MM.1S (cell line): ENCODE data around the gene COQ8A.
"Not testable (repeated sequence)": the region's sequence is repeated elsewhere in the genome, so short reads cannot be mapped to it uniquely, and the experiment has no call there.

ENCODE experiments used
- DNase-seq: peaks from one replicate; pipeline ENCODE4 v3.0.0-alpha.2; 2015
- H2AFZ ChIP-seq: fragments of 300-600 bp; sonication (generic); 2 replicates; pipeline ENCODE4 v1.6.0; 2016; ENCODE audit warnings: antibody characterized with exemption, low read length
- H3F3A ChIP-seq: fragments of 300-600 bp; sonication (generic); 2 replicates; pipeline ENCODE4 v1.6.1; 2016; ENCODE audit warnings: mild to moderate bottlenecking, antibody characterized with exemption, low read length, moderate library complexity, mixed read lengths; ENCODE audit not compliant: insufficient read depth
- H3K27ac ChIP-seq: fragments of 300-600 bp; sonication (generic); 2 replicates; pipeline ENCODE4 v1.5.1; 2016; ENCODE audit warnings: mild to moderate bottlenecking, low read length
- H3K27me3 ChIP-seq: fragments of 300-600 bp; sonication (generic); replicated peaks from 2 replicates; pipeline ENCODE4 v1.6.0; 2016; ENCODE audit warnings: low read length; ENCODE audit not compliant: insufficient read depth
- H3K36me3 ChIP-seq: fragments of 300-600 bp; sonication (generic); replicated peaks from 2 replicates; pipeline ENCODE4 v1.6.1; 2016; ENCODE audit warnings: mild to moderate bottlenecking, low read length, mixed read lengths; ENCODE audit not compliant: insufficient read depth
- H3K4me1 ChIP-seq: fragments of 300-600 bp; sonication (generic); 2 replicates; pipeline ENCODE4 v1.6.1; 2016; ENCODE audit warnings: low read length, mixed read lengths
- H3K4me2 ChIP-seq: fragments of 300-600 bp; sonication (generic); 2 replicates; pipeline ENCODE4 v1.6.0; 2016; ENCODE audit warnings: low read depth, low read length
- H3K4me3 ChIP-seq: fragments of 300-600 bp; sonication (generic); 2 replicates; pipeline ENCODE4 v1.5.1; 2016; ENCODE audit warnings: low read length, mixed read lengths
- H3K79me2 ChIP-seq: fragments of 300-600 bp; sonication (generic); 2 replicates; pipeline ENCODE4 v1.6.1; 2016; ENCODE audit warnings: mixed run types, low read length, mixed read lengths
- H3K9ac ChIP-seq: fragments of 300-600 bp; sonication (generic); 2 replicates; pipeline ENCODE4 v1.6.1; 2016; ENCODE audit warnings: low read length, mixed read lengths
- H3K9me2 ChIP-seq: fragments of 300-600 bp; sonication (generic); replicated peaks from 2 replicates; pipeline ENCODE4 v1.6.1; 2016; ENCODE audit warnings: mild to moderate bottlenecking, low read length, mixed read lengths; ENCODE audit not compliant: insufficient read depth
- H3K9me3 ChIP-seq: fragments of 300-600 bp; sonication (generic); replicated peaks from 2 replicates; pipeline ENCODE4 v1.6.1; 2016; ENCODE audit warnings: mild to moderate bottlenecking, low read length, mixed read lengths; ENCODE audit not compliant: insufficient read depth
- H4K20me1 ChIP-seq: fragments of 300-600 bp; sonication (generic); 2 replicates; pipeline ENCODE4 v1.6.1; 2016; ENCODE audit warnings: mild to moderate bottlenecking, low read length, moderate library complexity, mixed read lengths; ENCODE audit not compliant: insufficient read depth
- EZH2 ChIP-seq: fragments of 300-600 bp; sonication (generic); optimal IDR thresholded peaks from 2 replicates; pipeline ENCODE3; 2017; ENCODE audit warnings: low read depth, mild to moderate bottlenecking, antibody characterized with exemption, low read length, mixed read lengths
- EZH2phosphoT487 ChIP-seq: fragments of 300-600 bp; sonication (generic); IDR thresholded peaks from 2 replicates; pipeline ENCODE4 v1.6.1; 2018; ENCODE audit warnings: antibody characterized with exemption, low read length
- TF ChIP-seq, protein P1 (sequence below): fragments of 300-600 bp; sonication (generic); IDR thresholded peaks from 2 replicates; pipeline ENCODE4 v1.5.1; 2016; ENCODE audit warnings: antibody characterized with exemption, low read length, mixed read lengths

COQ8A gene

DNA sequence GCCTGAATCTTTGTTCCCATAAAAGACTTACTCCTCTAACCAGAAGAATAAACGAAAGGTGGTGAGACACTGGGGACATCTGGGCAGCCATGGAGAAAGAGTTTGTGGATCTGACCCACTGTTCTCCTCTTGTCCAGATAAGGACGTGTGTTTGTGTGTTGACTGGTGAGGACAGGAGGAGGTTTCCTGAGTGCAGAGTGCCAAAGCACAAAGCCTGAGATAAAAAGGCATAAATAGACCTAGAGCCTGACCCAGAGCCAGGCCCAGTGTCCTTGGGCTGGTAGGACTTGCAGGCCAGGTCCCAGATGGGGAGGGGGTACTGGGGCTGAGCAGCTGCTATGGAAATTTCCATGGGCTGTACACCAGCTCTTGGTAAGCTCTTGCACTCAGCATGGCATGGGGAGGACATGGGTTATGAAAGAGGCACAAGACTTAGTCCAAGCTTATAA is 19.6 kb upstream of the COQ8A start:
- Histone ChIP-seq H3K9me3 (no peaks in the 10 kb centered on the region), H3K9me2 (no peaks in the 10 kb centered on the region), H4K20me1 (no peaks in the 10 kb centered on the region), H3K9ac (no peak overlapping the region), H3F3A (no peaks in the 10 kb centered on the region), H3K36me3 (no peaks in the 10 kb centered on the region), H2AFZ (no peak overlapping the region), H3K4me3 (no peak overlapping the region), H3K79me2 (no peaks in the 10 kb centered on the region), H3K27ac (no peak overlapping the region), H3K4me1 (no peaks in the 10 kb centered on the region), H3K27me3 (no peaks in the 10 kb centered on the region), H3K4me2 (no peak overlapping the region)
- DNase-seq = no peak
- TF ChIP-seq EZH2 (no peak), EZH2phosphoT487 (no peak)
- TF ChIP-seq, protein P1, sequence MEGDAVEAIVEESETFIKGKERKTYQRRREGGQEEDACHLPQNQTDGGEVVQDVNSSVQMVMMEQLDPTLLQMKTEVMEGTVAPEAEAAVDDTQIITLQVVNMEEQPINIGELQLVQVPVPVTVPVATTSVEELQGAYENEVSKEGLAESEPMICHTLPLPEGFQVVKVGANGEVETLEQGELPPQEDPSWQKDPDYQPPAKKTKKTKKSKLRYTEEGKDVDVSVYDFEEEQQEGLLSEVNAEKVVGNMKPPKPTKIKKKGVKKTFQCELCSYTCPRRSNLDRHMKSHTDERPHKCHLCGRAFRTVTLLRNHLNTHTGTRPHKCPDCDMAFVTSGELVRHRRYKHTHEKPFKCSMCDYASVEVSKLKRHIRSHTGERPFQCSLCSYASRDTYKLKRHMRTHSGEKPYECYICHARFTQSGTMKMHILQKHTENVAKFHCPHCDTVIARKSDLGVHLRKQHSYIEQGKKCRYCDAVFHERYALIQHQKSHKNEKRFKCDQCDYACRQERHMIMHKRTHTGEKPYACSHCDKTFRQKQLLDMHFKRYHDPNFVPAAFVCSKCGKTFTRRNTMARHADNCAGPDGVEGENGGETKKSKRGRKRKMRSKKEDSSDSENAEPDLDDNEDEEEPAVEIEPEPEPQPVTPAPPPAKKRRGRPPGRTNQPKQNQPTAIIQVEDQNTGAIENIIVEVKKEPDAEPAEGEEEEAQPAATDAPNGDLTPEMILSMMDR = no peak

DNA sequence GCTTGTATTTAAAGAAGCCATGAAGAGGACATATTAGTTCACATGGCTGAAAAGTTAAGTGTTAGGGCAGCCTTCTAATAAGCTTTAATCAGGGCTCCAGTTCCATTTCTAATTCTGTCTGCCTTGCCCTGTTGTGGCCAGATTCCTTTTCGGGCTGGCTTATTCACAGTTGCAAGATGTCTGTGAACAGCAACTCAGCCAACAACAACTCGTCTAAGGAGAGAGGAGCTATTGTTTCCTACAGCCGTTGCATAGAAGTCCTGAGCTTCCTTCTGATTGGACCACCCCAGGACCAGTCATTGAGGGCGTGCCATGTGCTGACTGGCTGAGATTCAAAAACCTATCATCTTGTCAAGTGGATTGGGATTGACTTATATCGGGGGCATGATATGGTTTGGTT is 18.6 kb upstream of the COQ8A start:
- no peaks in the 10 kb centered on the region for H3K9me3 ChIP-seq

DNA sequence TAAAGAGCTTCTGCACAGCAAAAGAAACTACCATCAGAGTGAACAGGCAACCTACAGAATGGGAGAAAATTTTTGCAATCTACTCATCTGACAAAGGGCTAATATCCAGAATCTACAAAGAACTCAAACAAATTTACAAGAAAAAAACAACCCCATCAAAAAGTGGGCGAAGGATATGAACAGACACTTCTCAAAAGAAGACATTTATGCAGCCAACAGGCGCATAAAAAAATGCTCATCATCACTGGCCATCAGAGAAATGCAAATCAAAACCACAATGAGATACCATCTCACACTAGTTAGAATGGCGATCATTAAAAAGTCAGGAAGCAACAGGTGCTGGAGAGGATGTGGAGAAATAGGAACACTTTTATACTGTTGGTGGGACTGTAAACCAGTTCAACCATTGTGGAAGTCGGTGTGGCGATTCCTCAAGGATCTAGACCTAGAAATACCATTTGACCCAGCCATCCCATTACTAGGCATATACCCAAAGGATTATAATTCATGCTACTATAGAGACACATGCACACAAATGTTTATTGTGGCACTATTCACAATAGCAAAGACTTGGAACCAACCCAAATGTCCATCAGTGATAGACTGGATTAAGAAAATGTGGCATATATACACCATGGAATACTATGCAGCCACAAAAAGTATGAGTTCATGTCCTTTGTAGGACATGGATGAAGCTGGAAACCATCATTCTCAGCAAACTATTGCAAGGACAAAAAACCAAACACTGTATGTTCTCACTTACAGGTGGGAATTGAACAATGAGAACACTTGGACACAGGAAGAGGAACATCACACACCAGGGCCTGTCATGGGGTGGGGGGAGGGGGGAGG is 10.6 kb upstream of the COQ8A start:
- H3K9me3 ChIP-seq, H3F3A ChIP-seq, H3K27me3 ChIP-seq, H3K4me3 ChIP-seq, H3K4me1 ChIP-seq, H3K27ac ChIP-seq, H2AFZ ChIP-seq, DNase-seq, H3K9ac ChIP-seq, H3K79me2 ChIP-seq, H3K9me2 ChIP-seq, H3K36me3 ChIP-seq, H4K20me1 ChIP-seq, H3K4me2 ChIP-seq: not testable (repeated sequence)

More for the DNA sequence above, 18.6 kb upstream of the COQ8A start:
- TF ChIP-seq EZH2phosphoT487 (no peak), EZH2 (no peak)
- Histone ChIP-seq H3K36me3 (no peaks in the 10 kb centered on the region), H3K27ac (no peak overlapping the region), H3K4me2 (no peak overlapping the region), H3F3A (no peaks in the 10 kb centered on the region), H3K9ac (no peak overlapping the region), H2AFZ (no peak overlapping the region), H3K27me3 (no peaks in the 10 kb centered on the region), H3K4me3 (no peak overlapping the region), H3K4me1 (no peaks in the 10 kb centered on the region), H3K79me2 (no peaks in the 10 kb centered on the region), H3K9me2 (no peaks in the 10 kb centered on the region), H4K20me1 (no peaks in the 10 kb centered on the region)
- no peak for DNase-seq

DNA sequence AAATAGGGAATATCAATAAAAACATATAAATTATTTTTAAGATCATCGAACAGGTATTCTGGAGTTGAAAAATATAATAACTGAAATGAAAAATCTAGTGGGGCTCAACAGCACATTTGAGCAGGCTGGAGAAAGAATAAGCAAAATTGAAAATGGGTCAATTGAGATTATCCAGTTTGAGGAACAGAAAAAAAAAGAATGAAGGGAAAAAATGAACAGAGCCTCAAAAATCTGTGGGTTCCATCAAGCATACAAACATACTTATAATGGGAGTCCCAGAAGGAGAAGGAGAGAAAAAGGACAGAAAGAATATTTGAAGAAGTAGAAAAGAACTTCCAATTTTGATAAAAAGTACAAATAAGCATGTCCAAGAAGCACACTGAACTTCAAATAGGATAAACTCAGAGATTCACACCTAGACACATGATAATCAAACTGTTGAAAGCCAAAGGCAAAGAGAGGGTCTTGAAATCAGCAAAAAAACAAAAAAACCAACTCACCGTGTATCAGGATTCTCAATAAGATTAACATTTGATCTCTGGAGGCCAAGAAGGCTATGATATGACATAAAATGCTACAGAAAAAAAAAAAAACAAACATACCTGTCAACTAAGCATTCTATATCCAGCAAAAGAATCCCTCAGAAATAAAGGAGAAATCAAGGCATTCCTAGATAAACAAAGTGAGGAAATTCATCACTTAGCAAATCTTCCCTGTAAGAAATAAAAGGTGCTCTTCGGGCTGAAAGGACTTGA is 5.4 kb upstream of the COQ8A start:
- no peak overlapping the region for H3K4me3 ChIP-seq
- no peaks in the 10 kb centered on the region for H3K79me2 ChIP-seq
- H3K4me2 ChIP-seq = no peak overlapping the region
- H3K9me3 ChIP-seq = no peaks in the 10 kb centered on the region; the same call in 1 of the 2 replicates
- H3K27me3 ChIP-seq = no peaks in the 10 kb centered on the region
- TF ChIP-seq EZH2phosphoT487 (no peak), EZH2 (no peak)
- TF ChIP-seq, protein P1 = no peak
- H3K27ac ChIP-seq = no peak overlapping the region
- no peaks in the 10 kb centered on the region for H3K9me2 ChIP-seq
- no peaks in the 10 kb centered on the region for H4K20me1 ChIP-seq
- H2AFZ ChIP-seq = no peak overlapping the region
- no peaks in the 10 kb centered on the region for H3K36me3 ChIP-seq
- DNase-seq = no peak
- H3F3A ChIP-seq = peaks cover 16% of the 10 kb centered on the region
- no peak overlapping the region for H3K9ac ChIP-seq
- peaks cover 10% of the 10 kb centered on the region for H3K4me1 ChIP-seq
